DOHH2 (cell line): Measurements from ENCODE around the gene KCTD6.

ENCODE experiments used
- H3F3A ChIP-seq: fragments of 200-600 bp; sonication (generic), shearing (Covaris generic); 2 replicates; pipeline ENCODE4 v1.6.0; 2016; ENCODE audit warnings: antibody characterized with exemption, mild to moderate bottlenecking; ENCODE audit not compliant: control insufficient read depth, insufficient read depth
- H3K27ac ChIP-seq: fragments of 200-600 bp; sonication (generic); 2 replicates; pipeline ENCODE4 v1.5.1; 2014; ENCODE audit warnings: low read depth, mild to moderate bottlenecking, low read length, moderate library complexity
- H3K27me3 ChIP-seq: fragments of 200-600 bp; sonication (generic); 2 replicates; pipeline ENCODE4 v1.6.1; 2014; ENCODE audit warnings: mild to moderate bottlenecking, low read length, mixed read lengths; ENCODE audit not compliant: control insufficient read depth
- H3K36me3 ChIP-seq: fragments of 200-600 bp; sonication (generic); 2 replicates; pipeline ENCODE4 v1.6.1; 2014; ENCODE audit warnings: mild to moderate bottlenecking, low read length, moderate library complexity, mixed read lengths; ENCODE audit not compliant: control insufficient read depth
- H3K4me1 ChIP-seq: fragments of 200-600 bp; sonication (generic); 2 replicates; pipeline ENCODE4 v1.6.1; 2014; ENCODE audit warnings: mild to moderate bottlenecking, low read length, mixed read lengths; ENCODE audit not compliant: control insufficient read depth
- H3K4me2 ChIP-seq: fragments of 200-600 bp; sonication (generic); 2 replicates; pipeline ENCODE4 v1.6.0; 2014; ENCODE audit warnings: mild to moderate bottlenecking, low read length, moderate library complexity
- H3K4me3 ChIP-seq: fragments of 200-600 bp; sonication (generic); 2 replicates; pipeline ENCODE4 v1.5.1; 2014; ENCODE audit warnings: mild to moderate bottlenecking, low read length, mixed read lengths
- H3K79me2 ChIP-seq: fragments of 200-600 bp; sonication (generic); 2 replicates; pipeline ENCODE4 v1.6.1; 2014; ENCODE audit warnings: mild to moderate bottlenecking, low read length, mixed read lengths; ENCODE audit not compliant: control insufficient read depth
- H3K9me2 ChIP-seq: fragments of 200-600 bp; sonication (generic); replicated peaks from 2 replicates; pipeline ENCODE4 v1.6.1; 2014; ENCODE audit warnings: mild to moderate bottlenecking, low read length, mixed read lengths; ENCODE audit not compliant: control insufficient read depth
- H3K9me3 ChIP-seq: fragments of 200-600 bp; sonication (generic); 2 replicates; pipeline ENCODE4 v1.6.1; 2014; ENCODE audit warnings: antibody characterized with exemption, low read length, mixed read lengths; ENCODE audit not compliant: control insufficient read depth, insufficient read depth
- H4K20me1 ChIP-seq: fragments of 200-600 bp; sonication (generic); 2 replicates; pipeline ENCODE4 v1.6.0; 2014; ENCODE audit warnings: low read depth, mild to moderate bottlenecking, antibody characterized with exemption, low read length, moderate library complexity; ENCODE audit not compliant: control insufficient read depth, insufficient read depth
- CTCF ChIP-seq: fragments of 200-600 bp; sonication (generic); IDR thresholded peaks from one replicate; pipeline ENCODE4 v1.5.1; 2014; ENCODE audit warnings: antibody characterized with exemption, mild to moderate bottlenecking, low read depth, low read length; ENCODE audit not compliant: poor library complexity, severe bottlenecking
- EZH2phosphoT487 ChIP-seq: fragments of 200-600 bp; sonication (generic); IDR thresholded peaks from 2 replicates; pipeline ENCODE4 v1.6.1; 2017; ENCODE audit warnings: borderline replicate concordance, mild to moderate bottlenecking, antibody characterized with exemption, low read length, moderate library complexity, mixed read lengths

Gene KCTD6

DNA sequence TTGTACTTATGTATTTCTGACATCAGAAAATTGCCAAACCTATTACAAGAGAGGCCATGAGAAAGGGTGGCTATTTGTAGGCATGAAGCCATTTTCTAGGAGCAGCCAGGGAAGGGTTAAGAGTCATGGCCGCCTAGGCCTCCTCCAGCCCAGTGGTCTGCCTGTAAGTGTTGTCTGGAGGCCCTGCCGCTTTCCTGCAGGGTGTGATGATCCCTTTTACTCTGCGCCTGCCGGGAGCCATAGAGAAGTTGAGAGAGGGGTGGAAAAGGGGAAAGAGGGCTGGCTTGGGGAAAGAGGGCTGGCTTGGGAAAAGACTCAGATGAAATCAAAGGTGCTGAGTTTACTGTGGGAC lies 29.1 kb upstream of the KCTD6 start:
- Histone ChIP-seq H3K79me2 (no peaks in the 10 kb centered on the region), H4K20me1 (no peaks in the 10 kb centered on the region), H3K4me3 (no peak overlapping the region), H3F3A (no peaks in the 10 kb centered on the region), H3K4me2 (no peak overlapping the region), H3K36me3 (no peaks in the 10 kb centered on the region), H3K4me1 (peaks cover 15% of the 10 kb centered on the region), H3K27me3 (no peaks in the 10 kb centered on the region), H3K9me3 (no peaks in the 10 kb centered on the region), H3K9me2 (no peaks in the 10 kb centered on the region), H3K27ac (no peak overlapping the region)
- TF ChIP-seq EZH2phosphoT487 (no peak), CTCF (no peak)

DNA sequence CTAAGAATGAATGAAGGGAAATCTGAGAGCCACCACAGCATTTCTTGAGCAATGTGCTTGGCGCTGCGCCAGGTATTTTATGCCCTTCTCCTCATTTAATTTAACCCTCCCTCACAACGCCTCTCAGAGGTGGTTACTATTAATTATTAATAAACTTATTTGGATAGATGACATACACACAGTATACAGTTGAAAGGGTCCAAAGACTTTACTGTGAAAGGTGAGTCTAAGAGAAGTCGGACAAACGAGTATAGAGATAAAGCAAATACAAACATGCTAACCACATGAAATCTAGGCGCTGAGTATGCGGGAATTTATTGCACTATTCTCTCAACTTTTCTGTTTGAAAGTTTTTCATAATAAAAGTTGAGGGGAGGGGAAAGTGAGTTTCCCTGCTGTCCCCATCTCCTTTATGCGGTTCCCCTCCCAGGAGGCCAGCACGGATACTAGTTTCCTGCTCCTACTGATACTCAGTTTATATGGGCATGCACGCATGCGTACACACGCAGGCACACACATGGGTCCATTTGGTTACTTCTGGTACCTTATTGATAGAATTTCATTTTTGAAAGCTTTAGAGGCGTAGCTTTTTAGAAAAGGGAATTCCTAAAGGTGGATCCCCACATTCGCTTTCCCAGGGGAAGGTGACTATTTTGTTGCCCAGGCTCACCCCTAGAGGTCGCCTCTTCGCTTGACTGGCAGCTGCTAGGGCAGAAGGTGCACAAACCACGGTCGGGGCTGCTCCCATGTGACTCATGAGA lies 28.5 kb upstream of the KCTD6 start:
- Histone ChIP-seq H3K9me3 (no peaks in the 10 kb centered on the region), H3K27ac (no peak overlapping the region), H3K9me2 (no peaks in the 10 kb centered on the region), H3F3A (no peaks in the 10 kb centered on the region), H3K36me3 (no peaks in the 10 kb centered on the region), H3K4me3 (peak overlapping the region; percentile 63), H3K4me1 (peaks cover 15% of the 10 kb centered on the region), H3K79me2 (no peaks in the 10 kb centered on the region), H3K4me2 (peak overlapping the region; percentile 83), H3K27me3 (no peaks in the 10 kb centered on the region), H4K20me1 (no peaks in the 10 kb centered on the region)
- TF ChIP-seq EZH2phosphoT487 (no peak), CTCF (peak; percentile 98)

- H3K4me3 ChIP-seq: peak overlapping the region; percentile 63
- H3K79me2 ChIP-seq: no peaks in the 10 kb centered on the region
- H3K27ac ChIP-seq: no peak overlapping the region
- H3K9me2 ChIP-seq: no peaks in the 10 kb centered on the region
- H3K9me3 ChIP-seq: no peaks in the 10 kb centered on the region
- H3K4me1 ChIP-seq: peaks cover 15% of the 10 kb centered on the region
- H3K36me3 ChIP-seq: no peaks in the 10 kb centered on the region
- H3F3A ChIP-seq: no peaks in the 10 kb centered on the region
- TF ChIP-seq EZH2phosphoT487: no peak
- peak; percentile 4 for TF ChIP-seq CTCF
- H3K27me3 ChIP-seq: no peaks in the 10 kb centered on the region
- peak overlapping the region; percentile 83 for H3K4me2 ChIP-seq
- no peaks in the 10 kb centered on the region for H4K20me1 ChIP-seq
Observed at GRCh38 chr3:58463942-58464271, 28.0 kb upstream of the KCTD6 start.
